EL (cell line): ENCODE results near the gene PNMA6F.
A peak's percentile ranks its signal among the peaks of the same experiment; 100 is the strongest.
"Not testable (repeated sequence)": the region's sequence is repeated elsewhere in the genome, so short reads cannot be mapped to it uniquely, and the experiment has no call there.

Experiments used
- DNase-seq: peaks from one replicate; pipeline ENCODE4 v3.0.0-alpha.2; 2016

The PNMA6F gene

GRCh38 chrX:153334654-153335295 is 13.2 kb upstream of the PNMA6F start:
- no peak for DNase-seq

- DNase-seq, result peak; percentile 78
Measured at GRCh38 chrX:153333821-153334653, 12.5 kb upstream of the PNMA6F start, which contains the start of gene ZNF275. Gene ZNF275, plus strand, starts transcription at chrX:153334153. Its CDS starts 2,527 bp downstream, at chrX:153336680.

- DNase-seq, result peak; percentile 55
Measured at GRCh38 chrX:153333266-153333665, 11.7 kb upstream of the PNMA6F start.

- no peak for DNase-seq
Measured at GRCh38 chrX:153327561-153327960, 6.0 kb upstream of the PNMA6F start.

GRCh38 chrX:153320555-153321184 is 897 bp downstream of the PNMA6F start:
- no peak for DNase-seq

- not testable (repeated sequence) for DNase-seq
Measured at GRCh38 chrX:153320047-153320443, 1.5 kb downstream of the PNMA6F start.

- no peak for DNase-seq
Measured at GRCh38 chrX:153319295-153320046, 2.1 kb downstream of the PNMA6F start.

GRCh38 chrX:153318811-153319210 is 2.8 kb downstream of the PNMA6F start:
- no peak for DNase-seq

GRCh38 chrX:153317996-153318722 is 3.4 kb downstream of the PNMA6F start:
- DNase-seq, result no peak

- DNase-seq, result no peak
Measured at GRCh38 chrX:153317306-153317705, 4.3 kb downstream of the PNMA6F start.

GRCh38 chrX:153312842-153313241 is 8.7 kb downstream of the PNMA6F start:
- DNase-seq, result no peak

GRCh38 chrX:153312041-153312440 is 9.5 kb downstream of the PNMA6F start:
- no peak for DNase-seq

- DNase-seq, result no peak
Measured at GRCh38 chrX:153310901-153311300, 10.7 kb downstream of the PNMA6F start.

GRCh38 chrX:153307276-153308178 is 14.0 kb downstream of the PNMA6F start:
- no peak for DNase-seq

GRCh38 chrX:153306527-153307115 is 14.9 kb downstream of the PNMA6F start:
- no peak for DNase-seq

GRCh38 chrX:153305972-153306371 is 15.6 kb downstream of the PNMA6F start:
- no peak for DNase-seq

GRCh38 chrX:153304988-153305736 is 16.4 kb downstream of the PNMA6F start:
- DNase-seq, result no peak

- DNase-seq, result no peak
Measured at GRCh38 chrX:153303276-153304262, 18.0 kb downstream of the PNMA6F start.

GRCh38 chrX:153302796-153303195 is 18.8 kb downstream of the PNMA6F start:
- DNase-seq, result no peak
